ENCODE data around the gene C5AR1.
"Not testable (repeated sequence)": the region's sequence is repeated elsewhere in the genome, so short reads cannot be mapped to it uniquely, and the experiment has no call there.

Gene C5AR1

GRCh38 chr19:47309608-47310007 is at the start of gene C5AR1:
TSS of gene C5AR1 (plus strand) at chr19:47309861. CDS start at chr19:47309896, 35 bp downstream.
- no peak for DNase-seq

DNA sequence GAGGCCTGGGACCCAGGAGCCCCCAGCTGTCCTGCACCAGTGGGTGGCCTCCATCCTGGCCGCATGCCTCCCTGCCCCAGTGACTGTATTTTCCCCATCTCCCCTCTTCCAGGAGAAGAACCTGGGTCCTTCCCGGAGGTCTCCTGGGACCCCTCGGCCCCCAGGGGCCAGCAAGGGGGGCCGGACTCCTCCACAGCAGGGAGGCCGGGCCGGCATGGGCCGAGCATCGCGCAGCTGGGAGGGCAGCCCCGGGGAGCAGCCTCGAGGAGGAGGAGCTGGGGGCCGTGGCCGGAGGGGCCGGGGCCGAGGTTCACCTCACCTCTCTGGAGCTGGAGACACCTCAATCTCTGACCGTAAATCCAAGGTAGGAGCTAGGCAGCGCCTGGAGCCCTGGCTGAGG is 49.2 kb upstream of the C5AR1 start:
- no peak for DNase-seq

DNA sequence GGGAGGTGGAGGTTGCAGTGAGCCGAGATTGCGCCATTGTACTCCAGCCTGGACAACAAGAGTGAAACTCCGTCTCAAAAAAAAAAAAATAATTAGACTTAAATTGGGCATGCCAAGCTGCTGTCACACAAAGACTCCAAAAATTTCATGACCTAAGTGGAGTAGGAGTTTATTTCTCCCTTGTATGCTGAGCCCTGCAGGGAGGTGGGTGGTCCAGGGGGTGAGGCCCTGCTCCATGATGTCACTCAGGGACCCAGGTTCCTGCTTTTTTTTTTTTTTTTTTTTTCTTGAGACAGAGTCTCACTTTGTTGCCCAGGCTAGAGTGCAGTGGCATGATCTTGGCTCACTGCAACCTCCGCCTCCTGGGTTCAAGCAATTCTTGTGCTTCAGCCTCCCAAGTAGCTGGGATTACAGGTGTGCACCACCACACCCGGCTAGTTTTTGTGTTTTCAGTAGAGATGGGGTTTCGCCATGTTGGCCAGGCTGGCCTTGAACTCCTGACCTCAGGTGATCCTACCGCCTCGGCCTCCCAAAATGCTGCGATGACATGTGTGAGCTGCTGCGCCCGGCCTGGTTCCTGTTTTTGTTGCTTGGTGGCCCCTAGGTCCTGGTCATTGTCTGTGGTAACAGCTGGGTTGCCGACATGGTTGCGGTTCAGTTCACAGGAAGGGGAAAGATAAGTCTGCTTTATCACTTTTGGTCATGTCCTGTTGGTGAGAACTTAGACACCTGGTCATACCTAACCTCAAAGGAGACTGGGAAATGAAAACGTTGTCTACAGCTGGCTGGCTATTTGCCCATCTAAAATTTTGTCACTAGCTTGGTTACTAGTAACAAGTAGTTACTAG is 47.5 kb upstream of the C5AR1 start:
- DNase-seq, result not testable (repeated sequence)

DNA sequence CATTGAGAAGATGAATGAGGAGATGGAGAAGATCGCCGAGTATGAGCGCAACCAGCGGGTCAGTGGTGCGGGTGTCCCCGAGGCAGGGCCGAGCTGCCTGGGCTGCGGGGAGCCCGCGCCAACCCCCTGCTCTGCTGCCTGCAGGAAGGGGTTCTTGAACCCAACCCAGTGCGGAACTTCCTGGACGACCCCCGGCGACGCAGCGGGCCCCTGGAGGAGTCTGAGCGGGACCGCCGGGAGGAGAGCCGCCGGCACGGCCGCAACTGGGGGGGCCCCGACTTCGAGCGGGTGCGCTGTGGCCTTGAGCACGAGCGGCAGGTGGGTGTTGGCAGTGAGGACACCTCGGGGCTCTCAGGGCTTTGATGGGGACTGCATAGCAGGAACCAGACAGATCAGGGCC is 45.0 kb upstream of the C5AR1 start:
- DNase-seq, result no peak

DNA sequence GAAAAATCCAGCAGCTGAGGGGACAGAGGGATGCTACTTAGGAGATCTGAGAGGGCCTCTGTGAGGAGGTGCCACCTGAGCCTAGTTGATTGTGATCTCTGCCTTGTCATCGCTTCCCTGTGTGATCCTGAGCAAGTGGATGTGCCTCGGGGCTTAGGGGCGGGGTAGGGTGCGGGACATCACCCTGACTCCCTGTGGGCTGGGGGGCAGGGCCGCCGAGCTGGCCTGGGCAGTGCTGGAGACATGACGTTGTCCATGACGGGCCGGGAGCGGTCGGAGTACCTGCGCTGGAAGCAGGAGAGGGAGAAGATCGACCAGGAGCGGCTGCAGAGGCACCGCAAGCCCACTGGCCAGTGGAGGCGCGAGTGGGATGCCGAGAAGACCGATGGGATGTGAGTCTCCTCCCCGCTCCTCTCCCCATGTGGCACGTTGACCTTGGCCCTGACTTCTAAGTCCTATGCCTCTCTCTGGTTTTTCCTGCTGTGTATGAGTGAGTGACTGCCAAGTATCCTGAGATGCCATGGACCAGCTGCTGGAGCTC is 43.2 kb upstream of the C5AR1 start:
- no peak for DNase-seq

- DNase-seq, result no peak
Measured at GRCh38 chr19:47267350-47267759, 42.3 kb upstream of the C5AR1 start.

DNA sequence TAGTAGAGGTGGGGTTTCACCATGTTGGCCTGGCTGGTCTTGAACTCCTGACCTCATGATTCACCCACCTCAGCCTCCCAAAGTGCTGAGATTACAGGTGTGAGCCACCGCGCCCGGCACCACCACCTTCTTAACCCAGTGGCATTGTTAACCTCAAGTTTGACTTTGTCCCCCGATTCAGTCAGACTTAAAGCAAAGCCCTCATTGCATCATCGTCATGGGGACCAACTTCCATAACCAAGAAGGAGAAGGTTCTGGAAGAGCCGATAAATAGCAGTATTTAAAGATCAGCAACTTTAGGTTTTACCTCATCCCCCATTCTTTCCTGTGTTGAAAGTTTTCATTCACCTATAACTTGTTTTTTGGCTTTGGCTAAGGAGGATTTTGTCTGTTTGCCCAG is 41.6 kb upstream of the C5AR1 start:
- DNase-seq, result no peak

DNA sequence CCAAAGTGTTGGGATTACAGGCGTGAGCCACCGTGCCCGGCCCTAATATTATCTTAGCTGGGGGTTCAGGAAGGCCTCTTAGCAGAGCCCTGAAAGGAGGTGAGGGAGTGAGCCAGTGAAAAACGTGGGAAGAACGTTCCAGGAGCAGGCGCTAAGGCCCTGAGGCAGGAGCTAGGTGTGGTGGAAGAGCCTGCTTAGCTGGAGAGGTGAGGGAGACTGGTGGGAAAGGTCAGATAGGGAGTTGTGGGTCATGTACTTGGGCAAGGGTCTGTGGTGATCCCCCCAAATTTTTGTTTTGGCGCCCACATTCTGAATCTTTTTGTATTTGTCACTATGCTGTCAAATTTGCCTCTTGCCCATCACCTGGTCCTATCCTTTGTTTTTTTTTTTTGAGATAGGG is 40.1 kb upstream of the C5AR1 start:
- DNase-seq, result no peak

DNA sequence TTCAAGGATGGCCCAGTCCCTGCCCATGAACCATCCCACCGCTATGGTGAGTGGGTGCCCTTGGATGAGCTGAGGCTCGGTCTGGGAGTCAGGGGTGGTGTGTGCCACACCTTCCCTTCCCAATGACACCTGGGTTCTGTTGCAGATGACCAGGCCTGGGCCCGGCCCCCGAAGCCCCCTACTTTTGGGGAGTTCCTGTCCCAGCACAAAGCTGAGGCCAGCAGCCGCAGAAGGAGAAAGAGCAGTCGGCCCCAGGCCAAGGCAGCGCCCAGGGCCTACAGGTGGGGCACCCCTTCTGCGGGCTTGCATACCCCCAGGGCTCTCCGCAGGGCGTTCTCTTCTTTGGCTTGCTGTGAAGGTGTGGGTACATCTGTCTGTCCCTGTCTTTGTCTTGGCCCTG is 39.3 kb upstream of the C5AR1 start:
- DNase-seq, result no peak

DNA sequence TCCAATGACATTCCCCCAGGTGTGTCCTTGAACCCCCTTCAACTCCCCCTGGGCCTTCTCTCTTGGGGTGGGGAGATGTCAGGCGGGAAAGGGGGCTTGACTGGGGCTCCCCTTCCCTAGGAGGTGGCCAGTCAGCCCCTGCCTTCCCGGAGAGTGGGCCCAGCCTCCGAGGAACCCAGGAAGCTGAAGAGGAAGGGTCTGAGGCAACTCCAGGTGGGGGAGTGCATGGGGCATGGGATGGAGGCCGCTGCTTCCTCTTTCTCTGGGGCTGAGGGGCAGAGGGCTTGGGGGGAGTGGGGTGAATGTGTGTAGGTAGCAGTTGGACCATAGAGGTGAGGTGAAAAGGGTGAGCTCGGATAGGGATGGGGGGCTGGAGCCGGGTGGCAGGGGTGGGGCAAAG is 37.7 kb upstream of the C5AR1 start:
- no peak for DNase-seq

DNA sequence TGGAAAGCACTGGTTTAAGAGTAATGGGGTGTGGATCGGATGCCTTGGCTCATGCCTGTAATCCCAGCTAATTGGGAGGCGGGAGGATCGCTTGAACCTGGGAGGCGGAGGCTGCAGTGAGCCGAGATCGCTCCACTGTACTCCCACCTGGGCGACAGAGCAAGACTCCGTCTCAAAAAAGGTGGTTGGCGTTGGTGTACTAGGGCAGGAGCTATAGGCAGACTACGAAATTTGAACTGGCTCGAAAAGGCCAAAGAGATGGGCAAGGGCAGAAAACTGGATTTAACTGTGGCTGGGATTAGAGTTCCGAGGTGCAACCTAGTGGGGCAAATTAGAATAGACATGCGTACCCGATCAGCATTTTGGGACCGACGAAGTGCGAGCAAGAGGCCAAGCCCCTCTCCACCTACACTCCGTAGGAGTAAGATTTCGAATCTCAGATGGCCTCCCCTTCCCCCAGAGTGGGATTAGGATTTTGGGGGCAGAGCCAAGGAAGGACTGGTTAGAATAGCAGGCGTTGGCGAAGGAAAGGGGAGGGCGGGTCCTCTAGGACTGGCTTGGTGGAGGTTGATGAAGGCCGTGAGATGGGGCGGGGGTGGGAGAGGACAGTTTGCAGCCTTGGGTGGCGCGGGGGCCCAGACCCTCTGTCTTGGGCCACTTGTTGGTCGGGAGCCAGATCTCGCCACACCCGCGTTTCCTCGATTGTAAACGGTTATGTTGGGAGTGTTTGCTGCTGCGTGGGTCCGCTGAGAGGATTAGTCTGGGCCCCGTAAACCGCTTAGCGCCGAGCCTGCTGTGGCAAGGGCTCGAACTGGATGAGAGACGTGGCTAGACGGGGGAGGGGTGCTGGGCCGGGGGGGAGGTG is 37.0 kb upstream of the C5AR1 start:
- no peak for DNase-seq

DNA sequence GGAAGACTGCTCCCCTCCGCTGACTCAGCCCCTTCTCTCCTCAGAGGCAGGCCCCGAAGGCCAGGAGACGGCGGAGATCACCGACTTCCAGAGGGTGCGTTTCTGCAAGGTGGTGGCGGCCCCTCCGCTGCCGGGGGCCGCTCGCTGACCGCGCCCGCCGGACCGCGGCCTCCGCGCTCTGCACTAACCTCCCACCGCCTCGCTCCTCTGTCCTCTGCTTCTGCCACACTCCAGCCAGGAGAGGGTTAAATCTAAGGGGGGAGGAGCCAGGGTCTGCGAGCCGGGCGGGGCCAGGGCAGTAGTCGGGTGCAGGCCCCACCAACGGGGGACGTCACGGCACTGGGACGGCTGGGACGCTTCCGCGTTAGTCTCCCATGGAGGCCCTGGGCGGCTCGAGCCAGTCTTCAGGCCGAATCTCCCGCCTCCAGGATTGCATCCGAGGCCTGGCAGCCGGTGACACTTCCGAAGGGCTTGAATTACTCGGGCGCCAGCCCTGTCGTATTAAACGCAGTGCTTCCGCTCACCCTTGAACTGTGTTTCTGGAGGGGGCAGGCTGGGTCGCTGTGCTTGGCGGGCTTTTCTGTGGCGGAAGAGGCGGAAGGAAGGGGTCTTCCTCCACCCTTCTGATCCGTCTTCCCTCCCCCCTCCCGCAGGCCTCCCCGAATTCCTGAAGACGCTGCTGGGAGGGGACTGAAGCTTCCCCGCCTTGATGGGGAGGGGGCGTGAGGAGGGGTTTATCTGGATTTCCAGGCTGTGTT is 36.2 kb upstream of the C5AR1 start:
- DNase-seq, result peak; percentile 84

DNA sequence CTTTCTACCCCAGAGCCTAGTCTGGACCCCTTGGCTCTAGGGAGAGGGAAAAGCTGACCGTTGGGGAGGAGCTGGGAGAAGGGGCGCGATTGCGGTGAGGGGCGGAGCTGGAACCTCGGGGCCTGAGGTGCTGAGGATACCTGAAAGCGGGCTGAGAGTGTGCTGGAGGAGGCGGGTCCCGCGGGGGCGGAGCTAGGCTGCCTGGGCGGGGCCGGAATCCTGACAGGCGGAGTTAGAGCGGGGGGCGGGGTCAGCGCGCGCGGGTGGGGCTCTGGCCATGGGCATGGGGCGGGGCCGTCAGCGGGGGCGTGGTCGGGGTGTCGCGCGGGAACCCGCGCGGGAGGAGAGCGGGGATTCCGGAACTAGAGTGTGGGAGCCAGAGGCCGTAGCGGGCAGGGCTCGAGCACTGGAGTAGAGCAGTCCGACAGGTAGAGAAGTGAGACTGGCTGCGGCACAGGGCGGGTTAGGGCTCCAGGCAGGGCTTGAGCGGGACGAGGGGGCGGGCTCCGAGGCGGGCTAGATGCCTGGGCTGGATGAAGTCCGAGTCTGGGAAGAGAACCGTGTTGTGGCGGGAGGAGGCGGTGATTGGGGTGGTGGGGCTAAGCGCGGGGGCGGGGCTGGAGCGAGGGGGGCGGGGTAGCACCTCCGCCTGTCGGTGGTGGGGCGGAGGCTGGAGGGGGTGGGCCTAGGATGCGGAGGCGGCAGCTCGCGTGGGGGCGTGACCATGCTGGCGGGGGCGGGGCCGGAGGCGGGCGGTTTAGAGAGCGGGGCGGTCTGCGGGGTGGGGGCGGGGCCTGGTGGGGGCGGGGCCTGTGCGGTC is 35.4 kb upstream of the C5AR1 start, which contains the start of gene INAFM1:
INAFM1 (plus strand) TSS at position 815 of the 820 bp plus-strand sequence. CDS start 35 bp downstream, outside the sequence.
- peak; percentile 87 for DNase-seq

DNA sequence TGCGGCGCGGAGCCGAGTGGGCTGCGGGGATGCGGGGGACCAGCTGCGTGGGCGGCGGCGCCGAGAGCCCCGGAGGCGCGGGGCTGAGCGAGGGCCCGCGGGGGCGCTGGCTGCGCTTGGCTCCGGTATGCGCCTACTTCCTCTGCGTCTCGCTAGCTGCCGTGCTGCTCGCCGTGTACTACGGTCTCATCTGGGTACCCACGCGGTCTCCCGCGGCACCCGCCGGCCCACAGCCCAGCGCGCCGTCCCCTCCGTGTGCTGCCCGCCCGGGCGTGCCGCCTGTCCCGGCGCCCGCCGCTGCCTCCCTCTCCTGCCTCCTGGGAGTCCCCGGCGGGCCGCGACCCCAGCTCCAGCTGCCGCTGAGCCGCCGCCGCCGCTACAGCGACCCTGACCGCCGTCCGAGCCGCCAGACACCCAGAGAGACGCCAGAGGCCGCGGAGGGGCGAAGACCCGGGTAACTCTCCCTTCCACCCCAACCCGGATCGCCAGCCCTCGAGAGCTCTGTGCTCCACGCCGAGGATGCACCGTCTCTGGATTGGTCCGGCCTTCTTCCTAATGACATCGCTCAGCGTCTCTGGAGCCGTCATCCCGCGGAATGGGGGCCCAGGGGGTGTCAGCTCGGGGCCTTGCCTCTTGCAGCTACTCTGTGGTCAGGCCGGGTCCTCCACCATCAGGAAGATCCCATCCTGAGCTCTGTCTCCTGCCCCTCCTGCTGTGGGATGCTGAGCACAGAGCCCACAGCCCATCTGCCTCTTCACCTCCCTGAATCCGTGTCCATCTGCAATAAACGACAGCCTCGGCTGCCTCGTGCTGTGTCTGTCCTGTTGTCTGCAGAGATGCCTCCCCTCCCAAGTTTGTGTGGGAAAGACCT is 34.5 kb upstream of the C5AR1 start:
- no peak for DNase-seq

DNA sequence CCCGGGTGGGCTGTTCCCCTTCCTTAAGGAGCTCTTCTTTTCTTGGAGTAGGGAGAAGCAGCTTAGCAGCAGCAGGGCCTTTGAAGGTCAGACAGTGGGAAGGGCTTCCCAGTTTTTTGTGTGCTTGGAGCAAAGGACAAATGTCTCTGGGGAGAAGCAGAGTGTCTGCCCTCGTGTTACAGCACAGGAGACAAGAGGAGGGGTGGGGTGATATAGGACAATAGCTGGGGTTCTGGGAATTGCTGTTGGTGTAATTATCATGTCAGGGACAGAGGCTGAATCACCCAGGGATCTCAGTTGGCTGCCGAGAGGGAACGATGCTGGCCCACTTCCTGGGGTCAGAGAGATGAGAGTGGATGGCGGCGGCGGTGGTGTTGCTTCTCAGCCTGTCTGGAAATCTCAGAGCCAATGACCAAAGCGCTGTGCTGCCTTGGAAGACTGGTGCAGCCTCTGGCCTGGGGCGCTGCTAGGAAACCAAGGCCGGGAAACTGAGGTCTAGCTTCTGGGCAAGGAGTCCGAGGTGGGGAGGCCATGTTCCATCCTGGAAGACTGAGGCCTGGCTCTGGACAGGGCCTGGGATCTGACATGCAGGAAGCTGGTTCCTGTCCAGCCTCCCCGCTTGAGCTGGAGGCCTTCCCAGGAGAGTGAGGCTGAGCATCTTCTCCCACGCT is 33.7 kb upstream of the C5AR1 start:
- peak; percentile 18 for DNase-seq

GRCh38 chr19:47276513-47276912 is 33.1 kb upstream of the C5AR1 start:
- DNase-seq, result not testable (repeated sequence)

- no peak for DNase-seq
Measured at GRCh38 chr19:47280183-47280797, 29.4 kb upstream of the C5AR1 start.

DNA sequence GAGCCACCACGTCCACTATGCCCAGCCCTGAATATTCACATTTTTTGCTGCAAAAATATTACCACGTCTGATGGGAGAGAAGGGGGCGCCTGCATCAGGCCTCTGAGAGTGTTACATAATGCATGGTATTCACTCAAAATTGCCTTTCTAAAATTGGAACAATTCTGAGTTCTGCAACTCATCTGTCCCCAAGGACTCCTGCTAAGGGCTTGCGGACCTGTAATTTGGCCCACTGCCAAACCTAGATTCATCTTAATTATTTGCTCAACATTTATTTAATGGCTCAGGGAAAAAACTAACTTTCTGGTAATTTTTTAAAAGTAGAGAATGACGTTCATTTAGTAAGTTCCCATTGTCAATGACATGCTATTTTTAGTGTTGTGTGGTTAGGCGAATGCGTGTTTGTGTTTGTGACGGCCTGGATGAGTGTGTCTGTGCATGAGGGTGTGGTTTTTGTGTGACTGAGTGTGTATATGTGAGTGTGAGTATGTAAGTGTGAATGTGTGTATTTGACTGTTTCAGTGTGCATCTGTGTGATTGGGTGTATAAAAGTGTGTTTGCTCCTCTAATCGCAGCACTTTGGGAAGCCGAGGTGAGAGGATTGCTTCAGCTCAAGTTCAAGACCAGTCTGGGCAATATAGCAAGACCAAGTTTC is 26.1 kb upstream of the C5AR1 start:
- no peak for DNase-seq

DNA sequence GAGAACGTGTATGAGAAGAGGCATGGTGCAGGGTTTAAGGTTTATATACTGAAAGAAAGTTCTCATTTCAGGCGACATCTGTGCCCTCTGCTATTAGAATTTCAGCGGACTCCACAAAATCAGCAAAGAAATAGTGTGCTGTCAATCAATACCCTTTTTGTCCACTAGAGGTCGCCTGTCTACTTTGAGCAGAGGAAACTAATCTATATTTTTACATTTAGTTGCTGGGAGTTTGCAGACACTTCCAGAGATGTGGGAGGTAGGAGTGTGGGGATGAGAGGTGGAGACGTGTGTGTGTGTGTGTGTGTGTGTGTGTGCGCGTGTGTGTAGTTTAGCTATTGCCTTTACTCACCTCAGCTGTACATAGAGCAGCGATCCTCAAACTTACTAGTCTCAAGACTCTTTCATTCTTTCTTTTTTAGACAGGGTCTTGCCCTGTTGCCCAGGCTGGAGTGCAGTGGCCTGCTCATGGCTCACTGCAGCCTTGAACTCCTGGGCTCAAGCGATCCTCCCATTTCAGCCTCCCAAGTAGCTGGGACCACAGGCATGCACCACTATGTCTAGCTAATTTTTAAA is 25.2 kb upstream of the C5AR1 start:
- peak; percentile 59 for DNase-seq

All from NCI-H1105 treated with DMSO at 0.1 percent for 48 hours (cell line).